GM21825 (cell line): ENCODE measurements around the gene DIP2A.

ENCODE experiments used
- ATAC-seq: cut with Tn5 transposase; IDR thresholded peaks from one replicate; pipeline ENCODE4 v1.9.1; 2021; ENCODE audit warnings: mild to moderate bottlenecking, moderate library complexity; ENCODE audit not compliant: unreplicated experiment

The DIP2A gene

GRCh38 chr21:46616050-46616449, 157.4 kb downstream of the DIP2A start:
- ATAC-seq: no peak

GRCh38 chr21:46616656-46617055, 158.0 kb downstream of the DIP2A start:
- no peak for ATAC-seq

- no peak for ATAC-seq
These were observed 158.8 kb downstream of the DIP2A start for GRCh38 chr21:46617267-46618051.

GRCh38 chr21:46618738-46619379, 160.2 kb downstream of the DIP2A start:
- no peak for ATAC-seq
